ENCODE results near the gene PRKCZ.

Gene PRKCZ

GRCh38 chr1:2049718-2050431, at the start of gene PRKCZ:
Gene PRKCZ, plus strand, starts transcription at chr1:2050411. Its CDS starts 220 bp downstream, at chr1:2050631.
- H3K27ac ChIP-seq: peak within 1 kb of the TSS; percentile 27
- no peaks in the 10 kb centered on the region for H3K9me3 ChIP-seq
- H3K4me3 ChIP-seq (ENCODE audit: low read depth in 1 of 2, low read length in 1 of 2): peak within 1 kb of the TSS; percentile 56 to 85
- peaks cover 12 to 20% of the 10 kb centered on the region in 2 experiments for H3K4me1 ChIP-seq (ENCODE audit: control insufficient read depth in 1 of 2, insufficient read depth in 1 of 2, low read depth in 1 of 2, low read length in 1 of 2)
- H3K36me3 ChIP-seq: no peaks in the 10 kb centered on the region
- TF ChIP-seq, protein P1, sequence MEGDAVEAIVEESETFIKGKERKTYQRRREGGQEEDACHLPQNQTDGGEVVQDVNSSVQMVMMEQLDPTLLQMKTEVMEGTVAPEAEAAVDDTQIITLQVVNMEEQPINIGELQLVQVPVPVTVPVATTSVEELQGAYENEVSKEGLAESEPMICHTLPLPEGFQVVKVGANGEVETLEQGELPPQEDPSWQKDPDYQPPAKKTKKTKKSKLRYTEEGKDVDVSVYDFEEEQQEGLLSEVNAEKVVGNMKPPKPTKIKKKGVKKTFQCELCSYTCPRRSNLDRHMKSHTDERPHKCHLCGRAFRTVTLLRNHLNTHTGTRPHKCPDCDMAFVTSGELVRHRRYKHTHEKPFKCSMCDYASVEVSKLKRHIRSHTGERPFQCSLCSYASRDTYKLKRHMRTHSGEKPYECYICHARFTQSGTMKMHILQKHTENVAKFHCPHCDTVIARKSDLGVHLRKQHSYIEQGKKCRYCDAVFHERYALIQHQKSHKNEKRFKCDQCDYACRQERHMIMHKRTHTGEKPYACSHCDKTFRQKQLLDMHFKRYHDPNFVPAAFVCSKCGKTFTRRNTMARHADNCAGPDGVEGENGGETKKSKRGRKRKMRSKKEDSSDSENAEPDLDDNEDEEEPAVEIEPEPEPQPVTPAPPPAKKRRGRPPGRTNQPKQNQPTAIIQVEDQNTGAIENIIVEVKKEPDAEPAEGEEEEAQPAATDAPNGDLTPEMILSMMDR (IDR thresholded peaks at IDR 0.05): peak; percentile 24
- H3K27me3 ChIP-seq: peaks cover 78% of the 10 kb centered on the region

DNA sequence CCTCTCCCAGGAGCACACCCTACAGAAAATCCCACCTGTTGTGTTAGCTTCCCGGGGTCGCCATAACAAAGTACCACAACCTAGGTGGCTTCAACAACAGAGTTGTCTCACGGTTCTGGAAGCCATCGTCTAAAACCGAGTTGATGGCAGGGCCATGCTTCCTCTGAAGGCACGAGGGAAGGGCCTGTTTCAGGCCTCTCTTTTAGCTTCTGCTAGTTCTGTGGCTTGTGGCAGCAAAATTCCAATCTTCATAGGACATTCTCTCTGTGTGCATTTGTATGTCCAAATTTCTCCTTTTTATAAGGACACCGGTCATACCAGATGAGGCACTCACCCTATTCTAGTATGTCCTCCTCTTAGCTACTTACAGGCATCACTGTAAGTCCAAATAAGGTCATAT, 49.8 kb upstream of the PRKCZ start:
- TF ChIP-seq, protein P1 (IDR thresholded peaks at IDR 0.05): no peak
- H3K4me3 ChIP-seq (ENCODE audit: low read depth in 1 of 2, low read length in 1 of 2): no peak overlapping the region

GRCh38 chr1:2000850-2001249, 49.4 kb upstream of the PRKCZ start:
- Histone ChIP-seq H3K27me3 (peaks cover 55% of the 10 kb centered on the region), H3K9me3 (no peaks in the 10 kb centered on the region), H3K27ac (no peak overlapping the region), H3K4me3 (ENCODE audit: low read depth in 1 of 2, low read length in 1 of 2) (no peak overlapping the region), H3K36me3 (no peaks in the 10 kb centered on the region), H3K4me1 (ENCODE audit: control insufficient read depth in 1 of 2, insufficient read depth in 1 of 2, low read depth in 1 of 2, low read length in 1 of 2) (peaks cover 11 to 12% of the 10 kb centered on the region in 2 experiments)
- TF ChIP-seq, protein P1 (IDR thresholded peaks at IDR 0.05): no peak

More for the DNA sequence above, 49.8 kb upstream of the PRKCZ start:
- H3K27me3 ChIP-seq: peaks cover 50% of the 10 kb centered on the region
- H3K36me3 ChIP-seq: no peaks in the 10 kb centered on the region
- peaks cover 15 to 16% of the 10 kb centered on the region in 2 experiments for H3K4me1 ChIP-seq (ENCODE audit: control insufficient read depth in 1 of 2, insufficient read depth in 1 of 2, low read depth in 1 of 2, low read length in 1 of 2)
- H3K9me3 ChIP-seq: no peaks in the 10 kb centered on the region
- H3K27ac ChIP-seq: no peak overlapping the region

DNA sequence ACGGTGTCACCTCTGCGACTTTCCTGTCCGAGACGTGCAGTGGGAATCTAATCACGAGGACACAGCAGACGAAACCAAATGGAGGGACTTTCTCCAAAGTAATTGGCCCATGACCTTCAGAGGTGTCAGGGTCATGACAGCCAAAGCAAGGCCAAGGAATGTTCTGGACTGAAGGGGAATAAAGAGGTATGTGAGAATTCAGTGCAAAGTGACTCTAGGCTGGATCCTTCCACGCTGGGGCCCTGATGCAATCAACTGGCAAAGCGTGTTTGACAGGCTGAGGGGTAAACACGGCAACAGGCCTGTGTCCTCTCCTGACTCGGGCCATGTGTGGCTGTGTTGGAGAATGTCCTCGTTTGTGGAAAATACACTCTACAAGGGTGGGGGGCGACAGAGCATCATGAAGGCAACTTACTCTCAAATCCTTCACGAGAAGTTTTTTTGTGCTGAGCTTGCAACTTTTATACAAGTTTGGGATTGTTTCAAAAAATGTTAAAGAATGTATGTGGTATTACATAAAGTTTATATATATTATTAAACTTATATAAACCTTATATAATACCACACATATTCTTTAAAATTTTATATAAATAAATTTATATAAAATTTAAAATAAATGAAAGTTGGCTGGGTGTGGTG, 48.3 kb upstream of the PRKCZ start:
- H3K4me3 ChIP-seq (ENCODE audit: low read depth in 1 of 2, low read length in 1 of 2): no peak overlapping the region
- no peaks in the 10 kb centered on the region for H3K9me3 ChIP-seq
- H3K36me3 ChIP-seq: no peaks in the 10 kb centered on the region
- H3K27ac ChIP-seq: no peak overlapping the region
- peaks cover under 1 to 2% of the 10 kb centered on the region in 2 experiments for H3K4me1 ChIP-seq (ENCODE audit: control insufficient read depth in 1 of 2, insufficient read depth in 1 of 2, low read depth in 1 of 2, low read length in 1 of 2)
- peaks cover 65% of the 10 kb centered on the region for H3K27me3 ChIP-seq
- TF ChIP-seq, protein P1 (IDR thresholded peaks at IDR 0.05): no peak

GRCh38 chr1:2003541-2004131, 46.6 kb upstream of the PRKCZ start, which contains the start of gene CFAP74:
Gene CFAP74, minus strand, starts transcription at chr1:2003786. Its CDS starts 12,830 bp downstream, at chr1:1990956.
- TF ChIP-seq, protein P1 (IDR thresholded peaks at IDR 0.05): no peak
- H3K4me3 ChIP-seq (ENCODE audit: low read depth in 1 of 2, low read length in 1 of 2): no peak within 1 kb of the TSS
- no peaks in the 10 kb centered on the region for H3K4me1 ChIP-seq (ENCODE audit: control insufficient read depth in 1 of 2, insufficient read depth in 1 of 2, low read depth in 1 of 2, low read length in 1 of 2)

More at GRCh38 chr1:2003541-2004131, 46.6 kb upstream of the PRKCZ start, which contains the start of gene CFAP74:
- H3K27me3 ChIP-seq: peaks cover 83% of the 10 kb centered on the region
- no peak within 1 kb of the TSS for H3K27ac ChIP-seq
- H3K9me3 ChIP-seq: no peaks in the 10 kb centered on the region
- H3K36me3 ChIP-seq: no peaks in the 10 kb centered on the region
